Dedifferentiated amniotic fluid mesenchymal stem cell (primary cell): ENCODE results near the gene CEACAM19.
"Not testable (repeated sequence)": the region's sequence is repeated elsewhere in the genome, so short reads cannot be mapped to it uniquely, and the experiment has no call there.

Experiments used
- DNase-seq: peaks from one replicate; pipeline ENCODE4 v3.0.0-alpha.2; 2016; ENCODE audit errors: extremely low spot score

CEACAM19 gene

GRCh38 chr19:44671400-44671799, at the start of gene CEACAM19:
Gene CEACAM19 (plus strand): TSS chr19:44671482. CDS start chr19:44671932, 450 bp downstream.
- DNase-seq: no peak

DNA sequence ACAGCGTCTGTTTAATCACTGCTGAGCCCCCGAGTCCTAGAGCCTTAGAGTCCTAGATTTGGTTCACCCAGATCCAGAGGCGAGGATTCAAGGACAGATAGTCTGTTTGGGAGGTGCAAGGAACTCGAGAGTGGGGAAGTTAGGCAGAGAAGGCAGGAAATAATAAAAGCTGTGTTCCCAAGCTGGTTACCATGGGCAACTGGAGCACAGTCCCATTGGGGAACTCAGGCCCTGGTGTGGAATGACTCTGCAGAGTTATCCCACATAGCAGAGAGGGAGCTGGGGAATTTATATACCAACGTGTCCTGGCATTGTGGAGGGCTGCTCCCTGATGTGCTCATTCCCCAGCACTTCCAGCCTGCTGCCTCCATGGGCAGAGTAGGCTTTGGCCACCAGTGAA, 48.2 kb upstream of the CEACAM19 start:
- DNase-seq: no peak

DNA sequence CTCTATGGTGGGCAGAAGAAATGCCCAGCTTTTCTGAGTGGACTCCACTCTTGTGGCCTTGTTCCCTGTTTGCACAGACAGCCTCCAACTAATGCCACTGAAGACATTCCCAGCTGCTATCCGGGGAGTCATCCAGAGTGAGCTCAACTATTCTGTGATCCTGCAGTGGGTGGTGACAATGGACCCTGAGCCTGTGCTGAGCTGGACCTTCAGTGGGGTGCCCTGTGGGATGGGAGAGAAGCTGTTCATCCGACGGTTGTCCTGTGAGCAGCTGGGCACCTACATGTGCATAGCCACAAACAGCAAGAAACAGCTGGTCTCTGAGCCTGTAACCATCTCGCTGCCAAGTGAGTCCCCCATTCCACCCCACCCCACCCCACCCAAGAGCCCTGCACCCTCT, 47.7 kb upstream of the CEACAM19 start:
- DNase-seq: no peak

DNA sequence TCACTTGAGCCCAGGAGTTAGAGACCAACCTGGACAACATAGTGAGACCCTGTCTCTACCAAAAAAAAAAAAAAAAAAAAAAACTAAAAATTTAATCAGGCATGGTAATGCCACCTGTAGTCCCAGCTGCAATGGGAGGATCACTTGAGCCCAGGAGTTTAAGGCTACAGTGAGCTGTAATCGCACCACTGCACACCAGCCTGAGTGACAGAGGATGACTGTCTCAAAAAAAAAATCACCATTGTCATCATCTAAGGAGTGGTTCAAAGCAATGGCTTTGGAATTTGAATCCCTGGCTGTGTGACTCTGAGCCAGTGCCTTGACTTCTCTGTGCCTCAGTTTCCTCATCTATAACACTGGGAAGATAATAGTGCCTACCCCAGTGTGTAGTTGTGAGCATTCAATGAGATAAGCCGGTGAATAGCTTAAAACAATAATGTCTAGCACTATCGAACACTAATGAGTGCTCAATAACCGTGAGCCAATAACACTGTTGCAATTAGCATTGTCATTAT, 46.4 kb upstream of the CEACAM19 start:
- no peak for DNase-seq

GRCh38 chr19:44625637-44626036, 45.6 kb upstream of the CEACAM19 start:
- not testable (repeated sequence) for DNase-seq

DNA sequence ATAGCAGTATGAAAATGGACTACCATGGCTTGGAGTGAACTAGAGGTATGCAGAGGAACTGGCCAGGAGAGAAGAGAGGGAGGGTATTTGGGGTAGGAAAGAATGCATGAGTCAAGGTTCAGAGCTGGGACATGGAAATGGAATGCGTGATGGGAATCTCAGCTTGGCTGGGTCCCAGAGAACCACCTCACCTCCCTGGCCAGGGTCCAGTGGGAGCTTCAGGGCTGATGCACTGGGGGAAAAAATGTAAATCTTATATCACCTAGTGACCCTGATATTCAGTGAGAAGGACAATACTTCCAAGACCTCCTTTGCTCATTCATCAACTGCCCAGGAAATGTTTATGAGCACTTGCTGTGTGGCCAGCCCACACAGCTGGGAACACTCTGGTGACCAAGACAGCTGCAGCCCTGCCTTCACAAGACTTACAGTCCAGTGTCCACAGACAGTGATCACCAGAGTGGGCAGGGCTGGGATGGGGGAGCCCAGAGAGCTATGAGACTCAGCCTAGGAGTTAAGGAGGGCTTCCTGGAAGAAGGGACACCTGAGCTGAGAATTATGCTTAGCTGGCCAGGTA, 45.1 kb upstream of the CEACAM19 start:
- DNase-seq: peak; percentile 52

DNA sequence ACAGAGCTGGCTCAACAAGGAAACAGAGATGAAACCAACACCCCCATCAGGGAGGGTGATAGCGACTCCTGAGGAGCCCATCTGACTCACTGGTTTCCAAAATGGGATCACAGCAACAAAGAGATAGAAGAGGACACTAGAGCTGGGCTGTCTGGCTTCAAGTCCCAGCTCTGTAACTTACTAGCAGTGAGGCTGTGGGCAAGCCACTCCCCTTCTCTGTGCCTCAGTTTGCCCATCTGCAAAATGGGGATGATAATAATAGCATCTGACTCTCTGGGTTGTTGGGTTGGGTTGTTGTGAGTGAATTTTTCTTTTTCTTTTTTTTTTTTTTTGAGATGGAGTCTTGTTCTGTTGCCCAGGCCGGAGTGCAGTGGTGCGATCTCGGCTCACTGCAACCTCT, 43.7 kb upstream of the CEACAM19 start:
- DNase-seq: no peak

DNA sequence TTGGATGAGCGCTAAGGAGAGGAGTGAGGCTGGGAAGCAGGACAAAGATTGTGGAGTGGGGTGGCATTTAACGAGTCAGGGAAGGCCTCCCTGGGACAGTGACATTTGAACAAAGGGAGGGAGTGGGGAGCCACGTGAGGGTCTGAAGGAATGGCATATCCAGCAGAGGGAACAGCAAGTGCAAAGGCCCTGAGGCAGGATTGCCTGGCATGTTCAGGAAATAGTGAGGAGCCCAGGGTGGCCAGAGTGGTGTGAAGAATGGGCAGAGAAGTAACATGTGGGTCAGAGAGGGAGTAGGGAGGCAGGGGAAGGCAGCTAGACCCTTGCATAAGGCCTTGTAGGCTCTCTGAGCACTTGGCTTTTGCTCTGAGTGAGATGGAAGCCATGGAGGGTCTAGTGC, 42.5 kb upstream of the CEACAM19 start:
- DNase-seq: no peak

GRCh38 chr19:44631611-44632010, 39.7 kb upstream of the CEACAM19 start:
- DNase-seq: not testable (repeated sequence)

DNA sequence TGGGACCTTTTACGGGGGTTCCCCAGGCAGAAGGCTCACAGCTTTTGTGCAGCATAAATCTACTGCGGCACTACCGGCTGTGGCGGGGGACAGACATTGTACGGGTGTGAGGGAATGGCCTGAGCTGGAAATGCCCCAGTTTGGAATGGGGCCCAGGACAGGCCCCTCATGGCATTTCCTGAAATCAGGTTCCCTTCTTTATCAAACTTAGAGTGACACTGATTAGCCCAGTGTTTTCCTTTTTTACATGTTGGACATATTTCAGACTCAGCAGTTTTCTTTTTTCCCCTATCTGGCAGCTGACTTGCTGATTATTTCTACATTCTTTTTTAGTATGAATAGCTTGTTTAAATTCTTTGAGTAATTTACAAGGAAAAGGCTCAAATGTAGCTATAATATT, 37.2 kb upstream of the CEACAM19 start:
- not testable (repeated sequence) for DNase-seq

GRCh38 chr19:44634785-44635184, 36.5 kb upstream of the CEACAM19 start:
- DNase-seq: no peak

DNA sequence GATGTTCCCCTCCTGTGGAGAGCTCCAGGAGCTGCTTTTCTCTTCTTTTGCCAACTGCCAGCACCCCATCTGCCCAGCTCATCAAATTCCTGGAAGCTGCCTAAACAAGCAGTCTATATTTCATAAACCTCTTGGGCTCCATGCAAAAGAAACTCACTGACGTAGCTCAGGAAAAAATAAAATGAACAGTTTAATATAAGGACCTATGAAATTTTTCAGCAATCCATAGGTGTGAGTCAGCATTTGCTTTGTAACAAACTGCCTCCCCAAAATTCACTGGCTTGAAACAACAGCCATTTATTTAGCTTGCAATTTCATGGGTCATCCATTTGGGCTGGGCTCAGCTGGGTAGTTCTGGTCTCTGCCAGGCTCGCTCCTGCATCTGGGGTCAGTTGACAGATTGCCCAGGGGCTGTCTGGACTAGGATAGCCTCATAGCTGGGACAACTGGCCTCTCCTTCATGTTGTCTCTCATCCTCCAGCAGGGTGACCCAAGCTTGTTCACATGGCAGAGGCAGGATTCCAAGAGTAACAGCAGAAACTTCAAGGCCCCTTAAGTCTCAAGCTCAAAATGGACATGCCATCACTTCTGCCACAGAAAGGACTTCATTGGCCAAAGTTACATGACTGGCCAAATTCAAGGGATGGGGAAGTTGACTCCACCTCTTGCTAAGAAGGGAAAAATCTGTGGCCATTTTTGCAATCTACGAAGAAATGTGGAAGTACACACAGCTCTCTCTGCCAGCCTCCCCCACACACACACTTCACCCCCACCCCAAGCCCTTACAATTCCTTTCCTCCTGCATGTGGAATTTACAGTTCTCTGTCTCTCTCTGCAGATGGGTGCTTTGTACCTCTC, 35.5 kb upstream of the CEACAM19 start:
- DNase-seq: peak; percentile 80

DNA sequence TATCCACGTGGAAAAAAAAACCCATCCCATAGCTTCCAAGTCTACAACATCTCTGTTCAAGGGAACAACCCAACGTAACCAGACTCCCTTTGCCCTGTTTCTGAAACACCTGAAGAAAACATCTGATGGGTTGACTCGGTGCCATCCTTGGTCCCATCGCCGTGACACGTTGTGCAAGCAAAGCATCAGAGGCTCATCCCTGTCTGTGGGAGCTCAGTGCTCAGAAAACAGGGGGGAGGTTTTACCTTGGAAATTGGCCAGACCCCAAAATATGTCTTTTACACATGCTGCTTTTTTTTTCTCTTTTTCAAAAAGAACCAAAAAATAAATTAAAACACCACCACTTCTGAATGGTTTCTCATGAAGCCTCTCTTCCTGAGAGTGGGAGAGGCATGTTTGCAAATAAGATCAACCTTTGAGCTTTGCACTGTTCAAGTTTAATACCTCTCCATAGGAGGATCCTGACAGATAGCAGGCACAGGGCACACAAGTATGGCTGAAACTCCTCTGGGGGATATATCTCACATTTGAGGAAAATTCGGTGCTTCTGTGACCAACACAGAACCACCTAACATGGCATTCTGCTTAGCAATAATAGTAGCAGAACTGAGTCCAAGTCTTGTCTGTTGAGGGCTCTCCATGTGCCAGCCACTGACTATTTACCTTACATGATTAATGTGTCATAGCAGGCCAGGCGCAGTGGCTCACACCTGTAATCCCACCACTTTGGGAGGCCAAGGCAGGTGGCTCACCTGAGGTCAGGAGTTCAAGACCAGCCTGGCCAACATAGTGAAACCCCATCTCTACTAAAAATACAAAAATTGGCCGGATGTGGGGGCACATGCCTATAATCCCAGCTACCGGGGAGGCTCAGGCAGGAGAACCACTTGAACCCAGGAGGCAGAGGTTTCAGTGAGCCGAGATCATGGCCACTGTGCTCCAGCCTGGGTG, 34.6 kb upstream of the CEACAM19 start:
- no peak for DNase-seq

- DNase-seq: no peak
Measured at GRCh38 chr19:44637390-44637764, 33.9 kb upstream of the CEACAM19 start.

- peak; percentile 26 for DNase-seq
Measured at GRCh38 chr19:44640518-44640917, 30.8 kb upstream of the CEACAM19 start.

DNA sequence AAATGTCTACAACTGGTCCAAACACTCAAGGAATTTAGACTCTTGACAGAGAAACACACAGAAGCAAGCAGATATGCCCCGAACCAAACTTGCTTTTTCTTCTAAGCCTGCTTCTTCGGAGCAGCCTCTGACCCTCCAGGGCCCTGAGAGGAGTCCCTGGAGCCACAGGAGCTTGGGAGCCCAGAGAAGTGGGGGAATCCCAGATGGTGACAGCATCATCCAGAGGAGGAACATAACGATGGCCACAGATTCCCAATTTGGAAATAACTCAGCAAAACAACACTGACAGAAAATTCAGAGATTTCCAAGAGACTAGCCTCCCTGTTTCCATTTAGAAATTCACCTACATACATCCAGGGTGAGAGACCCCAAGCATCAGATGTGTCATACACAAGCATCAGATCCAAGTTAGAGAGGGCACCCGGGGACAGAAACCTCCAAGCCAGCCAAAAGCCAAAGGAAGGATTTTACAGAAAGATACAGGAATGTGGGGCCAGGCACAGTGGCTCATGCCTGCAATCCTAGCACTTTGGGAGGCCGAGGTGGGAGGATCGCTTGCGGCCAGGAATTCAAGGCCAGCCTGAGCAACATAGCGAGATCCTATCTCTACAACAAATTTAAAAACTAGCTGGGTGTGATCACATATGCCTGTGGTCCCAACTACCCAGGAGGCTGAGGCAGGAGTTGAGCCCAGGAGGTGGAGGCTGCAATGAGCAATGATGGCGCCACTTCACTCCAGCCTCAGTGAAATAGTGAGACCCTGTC, 29.6 kb upstream of the CEACAM19 start:
- no peak for DNase-seq

GRCh38 chr19:44642377-44642776, 28.9 kb upstream of the CEACAM19 start:
- no peak for DNase-seq

DNA sequence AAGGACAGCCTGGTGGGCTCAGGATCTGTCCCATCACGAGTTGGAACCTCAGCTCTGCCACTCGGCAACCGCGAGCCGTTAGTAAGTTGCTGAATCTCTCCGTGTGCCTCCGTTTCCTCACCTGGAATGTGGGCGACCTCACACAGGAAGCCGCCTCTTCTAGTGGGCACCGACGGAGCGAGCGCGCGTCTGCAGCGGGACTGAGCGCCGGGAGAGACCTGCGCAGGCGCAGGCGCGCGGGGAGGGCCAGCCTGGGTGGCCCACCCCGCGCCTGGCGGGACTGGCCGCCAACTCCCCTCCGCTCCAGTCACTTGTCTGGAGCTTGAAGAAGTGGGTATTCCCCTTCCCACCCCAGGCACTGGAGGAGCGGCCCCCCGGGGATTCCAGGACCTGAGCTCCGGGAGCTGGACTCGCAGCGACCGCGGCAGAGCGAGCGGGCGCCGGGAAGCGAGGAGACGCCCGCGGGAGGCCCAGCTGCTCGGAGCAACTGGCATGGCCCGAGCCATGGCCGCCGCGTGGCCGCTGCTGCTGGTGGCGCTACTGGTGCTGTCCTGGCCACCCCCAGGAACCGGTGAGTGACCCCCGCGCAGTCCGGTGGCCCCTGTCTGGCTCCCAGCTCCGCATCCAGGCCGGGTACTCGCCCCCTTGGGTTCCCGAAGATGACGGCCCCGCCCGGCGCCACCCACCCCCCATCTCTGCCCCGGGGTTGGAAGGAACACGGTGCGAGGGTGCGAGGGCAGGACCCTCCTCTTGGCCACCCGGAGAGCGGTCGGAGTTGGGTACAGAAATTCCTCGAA, 27.5 kb upstream of the CEACAM19 start, which contains the start of gene PVR:
PVR (plus strand) TSS at position 306 of the 797 bp plus-strand sequence; CDS start at position 493, 187 bp downstream.
- peak; percentile 39 for DNase-seq

GRCh38 chr19:44644402-44645016, 26.8 kb upstream of the CEACAM19 start:
- no peak for DNase-seq
